IMR-90 (cell line): Measurements from ENCODE around the gene ALPK3. TPM values are rescaled to one million over a fixed set of nuclear protein-coding genes. Genes with fewer than 3 reads are reported as not detected.

Source experiments
- ATAC-seq: fragments of 200-7000 bp; cut with Tn5 transposase; 2 replicates; pipeline ENCODE4 v1.9.1; 2020; ENCODE audit warnings: low read depth, mild to moderate bottlenecking, moderate library complexity
- BruUV-seq: library from RNA; stranded (reverse); fragments of 400-500 nt; replicated peaks from 2 replicates; lab custom pipeline; 2021; lab: Mats Ljungman, UMichigan
- CTCF ChIA-PET: fragments of 300-600 bp; formaldehyde crosslinking; extraction: SDS; loops from one replicate; lab custom pipeline; 2021; ENCODE audit warnings: antibody characterized with exemption; lab: Yijun Ruan, JAX
- POLR2A ChIA-PET: fragments of 300-600 bp; sonication (Branson Sonifier 250); formaldehyde crosslinking; loops from one replicate; lab custom pipeline; 2022; ENCODE audit warnings: antibody characterized with exemption; ENCODE audit not compliant: unreplicated experiment; lab: Charles Lee
- DNase-seq: peaks from one replicate; pipeline ENCODE4 v3.0.0; 2013
- H2AFZ ChIP-seq: replicated peaks from 2 replicates; pipeline ENCODE3; 2013; ENCODE audit warnings: low read length, mild to moderate bottlenecking; ENCODE audit not compliant: poor library complexity
- H2AK5ac ChIP-seq: 2 replicates; pipeline ENCODE4 v1.6.1; 2013; ENCODE audit warnings: low read depth, low read length, inconsistent platforms
- H2AK9ac ChIP-seq: replicated peaks from 2 replicates; pipeline ENCODE3; 2013; ENCODE audit warnings: mild to moderate bottlenecking, low read depth, low read length, moderate library complexity; ENCODE audit not compliant: poor library complexity
- H2BK120ac ChIP-seq: 2 replicates; pipeline ENCODE4 v1.6.1; 2013; ENCODE audit warnings: low read depth, low read length, inconsistent platforms
- H2BK15ac ChIP-seq: 3 replicates; pipeline ENCODE4 v1.6.1; 2013; ENCODE audit warnings: low read depth, low read length, inconsistent platforms
- H2BK20ac ChIP-seq: 2 replicates; pipeline ENCODE4 v1.6.1; 2013; ENCODE audit warnings: low read depth, mild to moderate bottlenecking, inconsistent platforms, low read length, moderate library complexity
- H2BK5ac ChIP-seq: 2 replicates; pipeline ENCODE4 v1.6.1; 2013; ENCODE audit warnings: mild to moderate bottlenecking, low read depth, low read length, inconsistent platforms; ENCODE audit not compliant: poor library complexity, severe bottlenecking
- H3K14ac ChIP-seq: replicated peaks from 2 replicates; pipeline ENCODE4 v1.6.1; 2013; ENCODE audit warnings: low read depth, low read length, inconsistent platforms
- H3K18ac ChIP-seq: 2 replicates; pipeline ENCODE4 v1.6.1; 2013; ENCODE audit warnings: low read depth, low read length, control low read depth
- H3K23ac ChIP-seq: 2 replicates; pipeline ENCODE4 v1.6.1; 2013; ENCODE audit warnings: low read depth, low read length, inconsistent platforms
- H3K27ac ChIP-seq: 2 replicates; pipeline ENCODE4 v1.5.1; 2013; ENCODE audit warnings: mild to moderate bottlenecking, control low read depth, low read length; ENCODE audit not compliant: insufficient read depth
- H3K27me3 ChIP-seq: 2 replicates; pipeline ENCODE4 v1.6.1; 2013; ENCODE audit warnings: low read length; ENCODE audit not compliant: control insufficient read depth, insufficient read depth
- H3K36me3 ChIP-seq: 2 replicates; pipeline ENCODE4 v1.6.1; 2013; ENCODE audit warnings: low read length, mixed read lengths; ENCODE audit not compliant: control insufficient read depth, insufficient read depth
- H3K4ac ChIP-seq: 2 replicates; pipeline ENCODE4 v1.6.1; 2013; ENCODE audit warnings: low read depth, low read length, inconsistent platforms
- H3K4me1 ChIP-seq: 2 replicates; pipeline ENCODE4 v1.6.1; 2013; ENCODE audit warnings: low read length, mixed read lengths; ENCODE audit not compliant: control insufficient read depth, insufficient read depth
- H3K4me2 ChIP-seq: 2 replicates; pipeline ENCODE4 v1.6.1; 2013; ENCODE audit warnings: low read depth, mild to moderate bottlenecking, control low read depth, low read length, moderate library complexity
- H3K4me3 ChIP-seq: 2 replicates; pipeline ENCODE4 v1.5.1; 2013; ENCODE audit warnings: low read depth, mild to moderate bottlenecking, control low read depth, low read length, moderate library complexity; ENCODE audit not compliant: insufficient read depth
- H3K56ac ChIP-seq: 2 replicates; pipeline ENCODE4 v1.6.1; 2013; ENCODE audit warnings: low read length, inconsistent platforms; ENCODE audit not compliant: insufficient read depth; ENCODE audit errors: extremely low read depth
- H3K79me1 ChIP-seq, 2 experiments: 2 replicates each; pipeline ENCODE4 v1.6.1; 2013; ENCODE audit warnings: low read length in 2 of 2, inconsistent platforms in 1 of 2, low read depth in 1 of 2
- H3K9ac ChIP-seq: 2 replicates; pipeline ENCODE4 v1.6.1; 2013; ENCODE audit warnings: low read depth, low read length, control low read depth
- H3K9me1 ChIP-seq: 2 replicates; pipeline ENCODE4 v1.6.1; 2013; ENCODE audit warnings: low read length, inconsistent platforms; ENCODE audit not compliant: insufficient read depth
- H3K9me3 ChIP-seq: 2 replicates; pipeline ENCODE4 v1.6.1; 2013; ENCODE audit warnings: low read length; ENCODE audit not compliant: control insufficient read depth, insufficient read depth
- H4K20me1 ChIP-seq: 2 replicates; pipeline ENCODE4 v1.6.1; 2013; ENCODE audit warnings: low read length, inconsistent platforms; ENCODE audit not compliant: insufficient read depth
- H4K5ac ChIP-seq: 2 replicates; pipeline ENCODE4 v1.6.1; 2013; ENCODE audit warnings: mild to moderate bottlenecking, low read depth, low read length, control low read depth
- H4K8ac ChIP-seq, 2 experiments: 2 replicates each; pipeline ENCODE4 v1.6.1; 2013; ENCODE audit warnings: low read depth in 2 of 2, low read length in 2 of 2, control low read depth in 1 of 2, inconsistent platforms in 1 of 2
- H4K91ac ChIP-seq: 2 replicates; pipeline ENCODE4 v1.6.1; 2013; ENCODE audit warnings: low read depth, low read length, inconsistent platforms; ENCODE audit not compliant: insufficient read depth
- BHLHE40 ChIP-seq: fragments of 150-350 bp; IDR thresholded peaks from 2 replicates; pipeline ENCODE4 v1.6.1; 2016; ENCODE audit warnings: mild to moderate bottlenecking, low read depth, low read length
- CEBPB ChIP-seq: IDR thresholded peaks from 2 replicates; pipeline ENCODE4 v1.6.1; 2012; ENCODE audit warnings: low read depth, low read length, improper control_type of control experiment
- CHD1 ChIP-seq: IDR thresholded peaks from 2 replicates; pipeline ENCODE4 v1.6.1; 2012; ENCODE audit warnings: low read depth, low read length, improper control_type of control experiment
- FOS ChIP-seq: fragments of 150-350 bp; IDR thresholded peaks from 2 replicates; pipeline ENCODE4 v1.6.1; 2016; ENCODE audit warnings: low read depth, low read length
- MAFK ChIP-seq: IDR thresholded peaks from 2 replicates; pipeline ENCODE4 v1.6.1; 2012; ENCODE audit warnings: low read depth, low read length, improper control_type of control experiment
- MAZ ChIP-seq: IDR thresholded peaks from 2 replicates; pipeline ENCODE4 v1.6.1; 2012; ENCODE audit warnings: low read depth, mild to moderate bottlenecking, low read length, improper control_type of control experiment, moderate library complexity, borderline replicate concordance
- MXI1 ChIP-seq: IDR thresholded peaks from 2 replicates; pipeline ENCODE4 v1.6.1; 2012; ENCODE audit warnings: low read depth, mild to moderate bottlenecking, low read length, moderate library complexity, borderline replicate concordance
- NFE2L2 ChIP-seq: fragments of 150-350 bp; IDR thresholded peaks from 2 replicates; pipeline ENCODE4 v1.6.1; 2016; ENCODE audit warnings: low read depth, mild to moderate bottlenecking, low read length
- POLR2A ChIP-seq: IDR thresholded peaks from 2 replicates; pipeline ENCODE4 v1.6.1; 2012; ENCODE audit warnings: mild to moderate bottlenecking, low read depth, low read length
- RAD21 ChIP-seq: IDR thresholded peaks from 2 replicates; pipeline ENCODE4 v1.6.1; 2012; ENCODE audit warnings: low read length, improper control_type of control experiment
- RCOR1 ChIP-seq: IDR thresholded peaks from 2 replicates; pipeline ENCODE4 v1.6.1; 2012; ENCODE audit warnings: mild to moderate bottlenecking, low read length, improper control_type of control experiment; ENCODE audit not compliant: insufficient replicate concordance
- RFX5 ChIP-seq: IDR thresholded peaks from 2 replicates; pipeline ENCODE4 v1.8.0; 2012; ENCODE audit warnings: low read depth, mild to moderate bottlenecking, low read length, moderate library complexity
- SMC3 ChIP-seq: fragments of 150-350 bp; IDR thresholded peaks from 2 replicates; pipeline ENCODE4 v1.6.1; 2016; ENCODE audit warnings: low read depth, mild to moderate bottlenecking, antibody characterized with exemption, low read length, moderate library complexity
- WGBS, 2 experiments: methylation state at CpG; one replicate each; pipeline versions ENCODE4 v1.1.5 to v1.1.7; 2013; ENCODE audit warnings: missing lambda C conversion rate in 2 of 2; ENCODE audit not compliant: insufficient read length in 1 of 2; ENCODE audit errors: extremely low coverage in 2 of 2; 5-methylcytosine and 5-hydroxymethylcytosine counted together
- dilution Hi-C: fragments of 300-500 bp; cut with HindIII; formaldehyde crosslinking; loops from one replicate; pipeline ENCODE4 v1.14.3; 2018; ENCODE audit warnings: low sequenced_read_pairs; ENCODE audit not compliant: unreplicated experiment
- in situ Hi-C: fragments of 300-500 bp; cut with MboI; formaldehyde crosslinking; loops from 3 replicates; pipeline ENCODE4 v1.14.3; 2019; ENCODE audit warnings: low sequenced_read_pairs, inconsistent platforms, mixed read lengths
- intact Hi-C: fragments of 100-400 bp; cut with micrococcal nuclease; formaldehyde crosslinking; loops from 2 replicates; pipeline ENCODE4 v1.10.0; 2022
- polyA plus RNA-seq, 3 experiments: library from polyadenylated mRNA; depleted of rRNA; stranded (reverse); fragments of >200 nt; gene quantifications; 2 replicates each; pipeline ENCODE4 v1.2.3, GENCODE V29; 2012; ENCODE audit warnings: low replicate concordance in 1 of 3
- total RNA-seq: library from RNA; depleted of rRNA; stranded (reverse); fragments of >200 nt; gene quantifications from 2 replicates; pipeline ENCODE4 v1.2.3, GENCODE V29; 2012
- TF ChIP-seq, protein P1 (sequence below): conservative IDR thresholded peaks from 2 replicates; pipeline ENCODE4 v1.5.1; 2012; ENCODE audit warnings: mild to moderate bottlenecking, low read depth, low read length, improper control_type of control experiment
- TF ChIP-seq, protein P2 (sequence below): fragments of 150-350 bp; IDR thresholded peaks from 2 replicates; pipeline ENCODE4 v1.6.1; 2017; ENCODE audit warnings: mild to moderate bottlenecking, antibody characterized with exemption, low read length, low read depth
- TF ChIP-seq, protein P3 (sequence below): fragments of 150-350 bp; IDR thresholded peaks from 2 replicates; pipeline ENCODE4 v1.6.1; 2016; ENCODE audit warnings: low read depth, mild to moderate bottlenecking, low read length, moderate library complexity, borderline replicate concordance

Gene ALPK3
- total and polyA plus RNA-seq, 2 of the 4 experiments (the other 2 are of a cell fraction) = under 0.01 to 0.26 TPM

DNA sequence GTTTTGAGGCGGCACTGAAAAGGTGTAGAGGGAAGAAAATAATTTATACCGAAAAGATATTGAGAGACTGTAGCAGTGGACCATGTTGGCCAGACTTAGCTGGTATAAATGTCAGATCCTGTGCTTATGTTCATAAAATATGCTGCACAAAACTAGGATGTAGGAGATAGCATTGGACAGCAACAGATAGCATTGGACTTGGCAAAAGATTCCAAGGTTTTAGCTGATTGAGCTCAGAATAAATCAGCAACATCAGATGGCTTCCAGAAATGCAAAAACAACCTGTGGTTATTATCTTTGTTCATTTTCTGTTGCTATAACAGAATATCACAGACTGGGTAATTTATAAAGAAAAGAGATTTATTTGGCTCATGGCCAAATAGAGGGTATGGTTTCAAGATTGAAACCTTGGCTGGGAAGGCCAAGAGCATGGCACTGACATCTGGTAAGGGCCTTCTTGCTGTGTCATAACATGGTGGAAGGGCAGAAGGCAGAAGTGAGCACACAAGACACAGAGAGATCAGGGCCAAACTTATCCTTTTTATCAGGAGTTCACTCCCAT is 102.0 kb downstream of the ALPK3 start:
- intact Hi-C loops = no loop called here

More for the DNA sequence above, 102.0 kb downstream of the ALPK3 start:
- Histone ChIP-seq H4K91ac (no peak overlapping the region), H4K20me1 (no peaks in the 10 kb centered on the region), H3K36me3 (no peaks in the 10 kb centered on the region), H3K9me1 (peaks cover 4% of the 10 kb centered on the region; the same call in 1 of the 2 replicates), H3K27me3 (no peaks in the 10 kb centered on the region; the same call in 1 of the 2 replicates), H3K56ac (no peak overlapping the region), H4K8ac (no peak overlapping the region), H4K5ac (no peak overlapping the region), H3K79me1 (no peaks in the 10 kb centered on the region), H3K9ac (no peak overlapping the region), H2BK15ac (peak overlapping the region; percentile 40; the same call in 1 of the 3 replicates), H3K14ac (no peak overlapping the region), H3K18ac (no peak overlapping the region), H2AFZ (no peak overlapping the region), H2BK120ac (no peak overlapping the region), H3K4me3 (no peak overlapping the region), H3K27ac (no peak overlapping the region), H3K9me3 (no peaks in the 10 kb centered on the region), H2AK9ac (no peak overlapping the region), H2BK5ac (no peak overlapping the region), H3K4ac (no peak overlapping the region), H2AK5ac (no peak overlapping the region), H3K4me1 (peaks cover 7% of the 10 kb centered on the region; the same call in 1 of the 2 replicates), H3K4me2 (no peak overlapping the region), H2BK20ac (no peak overlapping the region), H3K23ac (no peak overlapping the region)
- 89% methylated on average over 2 of the region's 2 CpGs; no CpG with 5 or more reads in 1 of the 2 experiments for WGBS, 2 experiments
- dilution Hi-C loops = no loop called here
- DNase-seq (no peak), ATAC-seq (no peak)
- no TSS peak for BruUV-seq
- POLR2A ChIA-PET = no interaction called here
- TF ChIP-seq MAZ (no peak), BHLHE40 (no peak), RCOR1 (no peak), SMC3 (no peak), CHD1 (no peak), NFE2L2 (no peak), MXI1 (no peak), FOS (no peak), MAFK (no peak), CEBPB (no peak), POLR2A (no peak), RAD21 (no peak), RFX5 (no peak)
- TF ChIP-seq, protein P1, sequence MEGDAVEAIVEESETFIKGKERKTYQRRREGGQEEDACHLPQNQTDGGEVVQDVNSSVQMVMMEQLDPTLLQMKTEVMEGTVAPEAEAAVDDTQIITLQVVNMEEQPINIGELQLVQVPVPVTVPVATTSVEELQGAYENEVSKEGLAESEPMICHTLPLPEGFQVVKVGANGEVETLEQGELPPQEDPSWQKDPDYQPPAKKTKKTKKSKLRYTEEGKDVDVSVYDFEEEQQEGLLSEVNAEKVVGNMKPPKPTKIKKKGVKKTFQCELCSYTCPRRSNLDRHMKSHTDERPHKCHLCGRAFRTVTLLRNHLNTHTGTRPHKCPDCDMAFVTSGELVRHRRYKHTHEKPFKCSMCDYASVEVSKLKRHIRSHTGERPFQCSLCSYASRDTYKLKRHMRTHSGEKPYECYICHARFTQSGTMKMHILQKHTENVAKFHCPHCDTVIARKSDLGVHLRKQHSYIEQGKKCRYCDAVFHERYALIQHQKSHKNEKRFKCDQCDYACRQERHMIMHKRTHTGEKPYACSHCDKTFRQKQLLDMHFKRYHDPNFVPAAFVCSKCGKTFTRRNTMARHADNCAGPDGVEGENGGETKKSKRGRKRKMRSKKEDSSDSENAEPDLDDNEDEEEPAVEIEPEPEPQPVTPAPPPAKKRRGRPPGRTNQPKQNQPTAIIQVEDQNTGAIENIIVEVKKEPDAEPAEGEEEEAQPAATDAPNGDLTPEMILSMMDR = no peak
- TF ChIP-seq, protein P2, sequence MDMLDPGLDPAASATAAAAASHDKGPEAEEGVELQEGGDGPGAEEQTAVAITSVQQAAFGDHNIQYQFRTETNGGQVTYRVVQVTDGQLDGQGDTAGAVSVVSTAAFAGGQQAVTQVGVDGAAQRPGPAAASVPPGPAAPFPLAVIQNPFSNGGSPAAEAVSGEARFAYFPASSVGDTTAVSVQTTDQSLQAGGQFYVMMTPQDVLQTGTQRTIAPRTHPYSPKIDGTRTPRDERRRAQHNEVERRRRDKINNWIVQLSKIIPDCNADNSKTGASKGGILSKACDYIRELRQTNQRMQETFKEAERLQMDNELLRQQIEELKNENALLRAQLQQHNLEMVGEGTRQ = no peak
- TF ChIP-seq, protein P3, sequence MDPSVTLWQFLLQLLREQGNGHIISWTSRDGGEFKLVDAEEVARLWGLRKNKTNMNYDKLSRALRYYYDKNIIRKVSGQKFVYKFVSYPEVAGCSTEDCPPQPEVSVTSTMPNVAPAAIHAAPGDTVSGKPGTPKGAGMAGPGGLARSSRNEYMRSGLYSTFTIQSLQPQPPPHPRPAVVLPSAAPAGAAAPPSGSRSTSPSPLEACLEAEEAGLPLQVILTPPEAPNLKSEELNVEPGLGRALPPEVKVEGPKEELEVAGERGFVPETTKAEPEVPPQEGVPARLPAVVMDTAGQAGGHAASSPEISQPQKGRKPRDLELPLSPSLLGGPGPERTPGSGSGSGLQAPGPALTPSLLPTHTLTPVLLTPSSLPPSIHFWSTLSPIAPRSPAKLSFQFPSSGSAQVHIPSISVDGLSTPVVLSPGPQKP = no peak
- in situ Hi-C loops = no loop called here
- CTCF ChIA-PET = no interaction called here
